ENCODE results near the gene SHC4.

The SHC4 gene

GRCh38 chr15:48803877-48804276 lies 159.8 kb downstream of the SHC4 start:
- Histone ChIP-seq H3K4me2 (ENCODE audit: low read depth, low read length, poor library complexity, severe bottlenecking) (no peak overlapping the region), H2AFZ (ENCODE audit: low read depth, low read length, severe bottlenecking) (no peak overlapping the region), H3K27me3 (ENCODE audit: low read length) (no peaks in the 10 kb centered on the region), H3K79me2 (ENCODE audit: insufficient read depth, low read length) (peaks cover 99% of the 10 kb centered on the region), H3K27ac (ENCODE audit: low read depth, low read length) (no peak overlapping the region), H4K20me1 (ENCODE audit: low read depth, low read length) (peaks cover 8% of the 10 kb centered on the region), H3K36me3 (ENCODE audit: low read length) (peaks cover 12% of the 10 kb centered on the region; the same call in 1 of the 2 replicates), H3K9ac (ENCODE audit: low read length) (no peak overlapping the region), H3K9me3 (ENCODE audit: insufficient read depth, low read length) (no peaks in the 10 kb centered on the region), H3K9me2 (replicated peaks; ENCODE audit: insufficient read depth, low read length) (no peaks in the 10 kb centered on the region), H3K4me3 (ENCODE audit: insufficient read depth, low read length, poor library complexity, severe bottlenecking) (no peak overlapping the region), H3F3A (ENCODE audit: insufficient read depth) (no peaks in the 10 kb centered on the region)
- TF ChIP-seq EZH2phosphoT487 (conservative IDR thresholded peaks at IDR 0.05; ENCODE audit: low read length) (no peak), CTCF (IDR thresholded peaks at IDR 0.05; ENCODE audit: insufficient read depth, low read length, poor library complexity, severe bottlenecking) (no peak)

- Histone ChIP-seq H3K36me3 (ENCODE audit: low read length) (peaks cover 12% of the 10 kb centered on the region; the same call in 1 of the 2 replicates), H3K79me2 (ENCODE audit: insufficient read depth, low read length) (peaks cover 97% of the 10 kb centered on the region), H3K9ac (ENCODE audit: low read length) (no peak overlapping the region), H3K27me3 (ENCODE audit: low read length) (no peaks in the 10 kb centered on the region), H2AFZ (ENCODE audit: low read depth, low read length, severe bottlenecking) (no peak overlapping the region), H4K20me1 (ENCODE audit: low read depth, low read length) (peaks cover 8% of the 10 kb centered on the region), H3F3A (ENCODE audit: insufficient read depth) (no peaks in the 10 kb centered on the region), H3K4me3 (ENCODE audit: insufficient read depth, low read length, poor library complexity, severe bottlenecking) (no peak overlapping the region), H3K9me2 (replicated peaks; ENCODE audit: insufficient read depth, low read length) (no peaks in the 10 kb centered on the region), H3K9me3 (ENCODE audit: insufficient read depth, low read length) (no peaks in the 10 kb centered on the region), H3K27ac (ENCODE audit: low read depth, low read length) (no peak overlapping the region), H3K4me2 (ENCODE audit: low read depth, low read length, poor library complexity, severe bottlenecking) (no peak overlapping the region)
- no peak for TF ChIP-seq EZH2phosphoT487 (conservative IDR thresholded peaks at IDR 0.05; ENCODE audit: low read length)
- no peak for TF ChIP-seq CTCF (IDR thresholded peaks at IDR 0.05; ENCODE audit: insufficient read depth, low read length, poor library complexity, severe bottlenecking)
Observed at GRCh38 chr15:48802867-48803266, 160.9 kb downstream of the SHC4 start.

- no peak for TF ChIP-seq EZH2phosphoT487 (conservative IDR thresholded peaks at IDR 0.05; ENCODE audit: low read length)
- no peak for TF ChIP-seq CTCF (IDR thresholded peaks at IDR 0.05; ENCODE audit: insufficient read depth, low read length, poor library complexity, severe bottlenecking)
- no peak overlapping the region for H3K27ac ChIP-seq (ENCODE audit: low read depth, low read length)
- H3K4me2 ChIP-seq (ENCODE audit: low read depth, low read length, poor library complexity, severe bottlenecking) = no peak overlapping the region
Observed at GRCh38 chr15:48802257-48802656, 161.5 kb downstream of the SHC4 start.

More at GRCh38 chr15:48802257-48802656, 161.5 kb downstream of the SHC4 start:
- Histone ChIP-seq H3K36me3 (ENCODE audit: low read length) (peaks cover 18% of the 10 kb centered on the region), H3K9me3 (ENCODE audit: insufficient read depth, low read length) (no peaks in the 10 kb centered on the region), H3K27me3 (ENCODE audit: low read length) (no peaks in the 10 kb centered on the region), H3F3A (ENCODE audit: insufficient read depth) (no peaks in the 10 kb centered on the region), H3K9ac (ENCODE audit: low read length) (no peak overlapping the region), H2AFZ (ENCODE audit: low read depth, low read length, severe bottlenecking) (no peak overlapping the region), H3K4me3 (ENCODE audit: insufficient read depth, low read length, poor library complexity, severe bottlenecking) (no peak overlapping the region), H3K9me2 (replicated peaks; ENCODE audit: insufficient read depth, low read length) (no peaks in the 10 kb centered on the region), H4K20me1 (ENCODE audit: low read depth, low read length) (peaks cover 8% of the 10 kb centered on the region), H3K79me2 (ENCODE audit: insufficient read depth, low read length) (peaks cover 91% of the 10 kb centered on the region)

All from SU-DHL-6 (cell line).